ENCODE results near the gene GBGT1. TPM values are rescaled to one million over a fixed set of nuclear protein-coding genes. Genes with fewer than 3 reads are reported as not detected.

GBGT1 gene
- total and polyA plus RNA-seq, 9 of the 15 experiments (the other 6 are each of a cell fraction or from before 2014, with no cell fraction given) = 0.55 to 25.8 (median 13.7) TPM

GRCh38 chr9:133199648-133200321 lies 36.1 kb upstream of the GBGT1 start:
- H3K79me2 ChIP-seq (ENCODE audit: control insufficient read depth, insufficient read depth, low read length) = no peaks in the 10 kb centered on the region
- H3K4me2 ChIP-seq (ENCODE audit: insufficient read depth, low read length) = no peak overlapping the region
- H3K27ac ChIP-seq (ENCODE audit: extremely low read depth, low read depth, low read length) = no peak overlapping the region
- H3K9me1 ChIP-seq (ENCODE audit: control insufficient read depth, insufficient read depth, low read length) = no peaks in the 10 kb centered on the region
- peaks cover 59 to 75% of the 10 kb centered on the region in 2 experiments for H3K27me3 ChIP-seq (ENCODE audit: control insufficient read depth in 2 of 2, insufficient read depth in 2 of 2, low read length in 2 of 2)
- peak overlapping the region in 1 of 2 experiments; percentile 15; a peak in 1 of 4 replicates for H3K9ac ChIP-seq (ENCODE audit: insufficient read depth in 1 of 2, low read depth in 2 of 2, low read length in 2 of 2)
- no peak overlapping the region for H2AFZ ChIP-seq (ENCODE audit: low read depth, low read length)
- in situ Hi-C loops (cut with MboI) (no loop called here), intact Hi-C loops (cut with micrococcal nuclease) (no loop called here)
- ATAC-seq = peak; percentile 42
- ChIA-PET CTCF (ENCODE audit: low intra/inter-chr PET ratio) (no interaction called here), POLR2A (interaction anchor here (0.6 to 0.7 kb wide), 2 partner anchors 36 to 126 kb away, joined by 3 to 4 read pairs; no protein-coding TSS in a partner anchor)
- WGBS (ENCODE audit: insufficient coverage, low coverage, missing lambda C conversion rate) = 39% methylated on average over 36 of the region's 44 CpGs
- no peaks in the 10 kb centered on the region for H3K36me3 ChIP-seq (ENCODE audit: control insufficient read depth, insufficient read depth, low read length)
- no peaks in the 10 kb centered on the region; the same call in 1 of the 2 replicates for H4K20me1 ChIP-seq (replicated peaks; ENCODE audit: control insufficient read depth, insufficient read depth, low read length)
- peaks cover 0 to 17% of the 10 kb centered on the region in 2 experiments; a peak in 2 of 5 replicates for H3K4me1 ChIP-seq (replicated peaks in 1 of 2; ENCODE audit: control insufficient read depth in 2 of 2, insufficient read depth in 2 of 2, low read length in 2 of 2)
- no peaks in the 10 kb centered on the region for H3K9me3 ChIP-seq (replicated peaks; ENCODE audit: control insufficient read depth, insufficient read depth, low read depth, low read length)
- FAIRE-seq = no peak
- no TSS peak for BruUV-seq (replicated peaks)
- no peak overlapping the region for H3K4me3 ChIP-seq
- DNase-seq (ENCODE audit: extremely low read depth in 1 of 4, low spot score in 3 of 4) = no peak
- peak; percentile 20; the same call in 1 of the 2 replicates for TF ChIP-seq MGA (IDR thresholded peaks at IDR 0.05)
- no peak for TF ChIP-seq NR2C2 (CRISPR knock-in tag; IDR thresholded peaks at IDR 0.05)
- TF ChIP-seq NR2C2 (tag; IDR thresholded peaks at IDR 0.05) = no peak
- TF ChIP-seq MAX (CRISPR knock-in tag; IDR thresholded peaks at IDR 0.05) = peak; percentile 80
- TF ChIP-seq NBN (IDR thresholded peaks at IDR 0.05; ENCODE audit: low read depth) = no peak
- TF ChIP-seq, protein P1, sequence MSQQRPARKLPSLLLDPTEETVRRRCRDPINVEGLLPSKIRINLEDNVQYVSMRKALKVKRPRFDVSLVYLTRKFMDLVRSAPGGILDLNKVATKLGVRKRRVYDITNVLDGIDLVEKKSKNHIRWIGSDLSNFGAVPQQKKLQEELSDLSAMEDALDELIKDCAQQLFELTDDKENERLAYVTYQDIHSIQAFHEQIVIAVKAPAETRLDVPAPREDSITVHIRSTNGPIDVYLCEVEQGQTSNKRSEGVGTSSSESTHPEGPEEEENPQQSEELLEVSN (IDR thresholded peaks at IDR 0.05; ENCODE audit: borderline replicate concordance in 1 of 2, extremely low read depth in 1 of 2, insufficient read depth in 1 of 2, insufficient read length in 1 of 2, low read depth in 1 of 2, low read length in 1 of 2, poor library complexity in 1 of 2, severe bottlenecking in 1 of 2) = peak in 1 of 2 experiments; percentile 64

Data from K562 (cell line).